Neural crest cell (in vitro differentiated cells): Measurements from ENCODE around the gene SLC11A1. TPM values are rescaled to one million over a fixed set of nuclear protein-coding genes. Genes with fewer than 3 reads are reported as not detected.

Experiments used
- DNase-seq: peaks from one replicate; pipeline ENCODE4 v3.0.0; 2021; ENCODE audit warnings: low read depth, mixed read lengths, low spot score
- H3K27ac Mint-ChIP-seq: one replicate; pipeline ENCODE4 v1.8.0; 2021; ENCODE audit warnings: mild to moderate bottlenecking, mixed read lengths; ENCODE audit not compliant: unreplicated experiment
- H3K27me3 Mint-ChIP-seq: 2 replicates; pipeline ENCODE4 v1.8.0; 2021; ENCODE audit warnings: low read depth, mild to moderate bottlenecking, mixed read lengths
- H3K36me3 Mint-ChIP-seq: 2 replicates; pipeline ENCODE4 v1.8.0; 2021; ENCODE audit warnings: low read depth, mild to moderate bottlenecking, mixed read lengths
- H3K4me1 Mint-ChIP-seq: 2 replicates; pipeline ENCODE4 v1.8.0; 2021; ENCODE audit warnings: mixed read lengths
- H3K4me3 Mint-ChIP-seq: one replicate; pipeline ENCODE4 v1.8.0; 2021; ENCODE audit warnings: mild to moderate bottlenecking, mixed read lengths
- H3K9me3 Mint-ChIP-seq: 2 replicates; pipeline ENCODE4 v1.8.0; 2021; ENCODE audit warnings: mixed read lengths
- microRNA-seq: library from miRNA; unstranded; fragments of <30 nt; microRNA quantifications from one replicate; pipeline ENCODE4, GENCODE V29; 2020
- total RNA-seq: library from RNA; stranded (reverse); gene quantifications from 2 replicates; pipeline ENCODE4 v1.2.1, GENCODE V29; 2021
- TF ChIP-seq, protein P1 (sequence below): fragments of 200-600 bp; sonication (generic); conservative IDR thresholded peaks from 2 replicates; pipeline ENCODE4 v1.5.0; 2021; ENCODE audit warnings: antibody characterized with exemption, mild to moderate bottlenecking

The SLC11A1 gene
- total RNA-seq, 1 donor from 2014 or later, result 0.09 TPM

DNA sequence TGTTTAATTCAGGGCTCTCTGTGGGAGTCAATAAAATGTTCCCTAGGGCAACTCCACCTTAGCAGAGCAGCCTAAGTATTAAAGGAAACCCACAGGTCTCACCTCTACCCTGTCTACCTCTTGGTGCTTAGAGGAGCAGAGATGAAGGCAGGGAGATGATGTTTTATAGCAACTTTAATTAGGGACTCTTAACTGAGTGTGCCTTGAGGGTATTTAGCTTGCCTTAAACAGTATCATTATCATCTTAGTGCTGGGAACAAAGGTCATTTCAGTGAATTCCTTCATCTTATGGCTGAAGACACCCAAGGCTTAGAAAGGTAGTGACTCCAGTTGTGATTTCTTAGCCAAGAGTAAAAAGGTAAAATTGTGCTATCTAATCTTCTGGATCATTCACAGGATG, 63.5 kb downstream of the SLC11A1 start:
- Mint-ChIP-seq H3K9me3 (no peaks in the 10 kb centered on the region), H3K4me3 (no peak overlapping the region), H3K27me3 (no peaks in the 10 kb centered on the region), H3K27ac (no peak overlapping the region), H3K4me1 (peaks cover 3% of the 10 kb centered on the region), H3K36me3 (peaks cover 9% of the 10 kb centered on the region)
- TF ChIP-seq, protein P1, sequence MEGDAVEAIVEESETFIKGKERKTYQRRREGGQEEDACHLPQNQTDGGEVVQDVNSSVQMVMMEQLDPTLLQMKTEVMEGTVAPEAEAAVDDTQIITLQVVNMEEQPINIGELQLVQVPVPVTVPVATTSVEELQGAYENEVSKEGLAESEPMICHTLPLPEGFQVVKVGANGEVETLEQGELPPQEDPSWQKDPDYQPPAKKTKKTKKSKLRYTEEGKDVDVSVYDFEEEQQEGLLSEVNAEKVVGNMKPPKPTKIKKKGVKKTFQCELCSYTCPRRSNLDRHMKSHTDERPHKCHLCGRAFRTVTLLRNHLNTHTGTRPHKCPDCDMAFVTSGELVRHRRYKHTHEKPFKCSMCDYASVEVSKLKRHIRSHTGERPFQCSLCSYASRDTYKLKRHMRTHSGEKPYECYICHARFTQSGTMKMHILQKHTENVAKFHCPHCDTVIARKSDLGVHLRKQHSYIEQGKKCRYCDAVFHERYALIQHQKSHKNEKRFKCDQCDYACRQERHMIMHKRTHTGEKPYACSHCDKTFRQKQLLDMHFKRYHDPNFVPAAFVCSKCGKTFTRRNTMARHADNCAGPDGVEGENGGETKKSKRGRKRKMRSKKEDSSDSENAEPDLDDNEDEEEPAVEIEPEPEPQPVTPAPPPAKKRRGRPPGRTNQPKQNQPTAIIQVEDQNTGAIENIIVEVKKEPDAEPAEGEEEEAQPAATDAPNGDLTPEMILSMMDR, result no peak
- DNase-seq, result no peak

Small RNAs within 50 kb of the gene (microRNA-seq; reads per million reads assigned to microRNA genes)
- gene MIR26B, result 23,392 reads per million, percentile 97 among the genes with 10 or more reads in this experiment
- 1.8 reads per million for gene MIR6810

Other genes starting within 250 kb of the SLC11A1 start
- gene CXCR1, start 215.3 kb upstream of the SLC11A1 start, total RNA-seq, result not detected in 2 replicates
- gene ARPC2, start 165.1 kb upstream of the SLC11A1 start, total RNA-seq, result 159 and 160 TPM in 2 replicates
- gene GPBAR1, start 121.3 kb upstream of the SLC11A1 start, total RNA-seq, result 0.14 TPM in 1 of 2 replicates, not detected in the other
- gene AAMP, start 112.1 kb upstream of the SLC11A1 start, total RNA-seq, result 76.6 and 77.6 TPM in 2 replicates
- gene PNKD, start 111.8 kb upstream of the SLC11A1 start, total RNA-seq, result 40.3 and 42.3 TPM in 2 replicates
- 8.0 and 8.5 TPM in 2 replicates for gene TMBIM1, start 89.8 kb upstream of the SLC11A1 start, total RNA-seq
- 0.30 TPM in 1 of 2 replicates, not detected in the other for gene CATIP, start 25.4 kb upstream of the SLC11A1 start, total RNA-seq
- 46.4 TPM in 2 replicates for gene CTDSP1, start 17.6 kb downstream of the SLC11A1 start, total RNA-seq
- gene VIL1, start 36.9 kb downstream of the SLC11A1 start, total RNA-seq, result not detected in 2 replicates
- gene USP37, start 186.1 kb downstream of the SLC11A1 start, total RNA-seq, result 27.0 and 29.1 TPM in 2 replicates
- 89.2 and 93.5 TPM in 2 replicates for gene CNOT9, start 186.6 kb downstream of the SLC11A1 start, total RNA-seq
- gene PLCD4, start 225.6 kb downstream of the SLC11A1 start, total RNA-seq, result 0.37 and 1.1 TPM in 2 replicates